M059J (cell line): ENCODE measurements around the gene RPS6KA2. TPM values are rescaled to one million over a fixed set of nuclear protein-coding genes. Genes with fewer than 3 reads are reported as not detected.

Experiments used
- DNase-seq: peaks from one replicate; pipeline ENCODE4 v3.0.0-alpha.2; 2012; ENCODE audit warnings: low read depth
- total RNA-seq: library from RNA; depleted of rRNA; stranded (reverse); fragments of >200 nt; shearing (Covaris generic); gene quantifications from 2 replicates; pipeline ENCODE4 v1.2.3, GENCODE V29; 2014

Gene RPS6KA2
- total RNA-seq, 1 experiment from 2014 or later = 1.9 TPM

DNA sequence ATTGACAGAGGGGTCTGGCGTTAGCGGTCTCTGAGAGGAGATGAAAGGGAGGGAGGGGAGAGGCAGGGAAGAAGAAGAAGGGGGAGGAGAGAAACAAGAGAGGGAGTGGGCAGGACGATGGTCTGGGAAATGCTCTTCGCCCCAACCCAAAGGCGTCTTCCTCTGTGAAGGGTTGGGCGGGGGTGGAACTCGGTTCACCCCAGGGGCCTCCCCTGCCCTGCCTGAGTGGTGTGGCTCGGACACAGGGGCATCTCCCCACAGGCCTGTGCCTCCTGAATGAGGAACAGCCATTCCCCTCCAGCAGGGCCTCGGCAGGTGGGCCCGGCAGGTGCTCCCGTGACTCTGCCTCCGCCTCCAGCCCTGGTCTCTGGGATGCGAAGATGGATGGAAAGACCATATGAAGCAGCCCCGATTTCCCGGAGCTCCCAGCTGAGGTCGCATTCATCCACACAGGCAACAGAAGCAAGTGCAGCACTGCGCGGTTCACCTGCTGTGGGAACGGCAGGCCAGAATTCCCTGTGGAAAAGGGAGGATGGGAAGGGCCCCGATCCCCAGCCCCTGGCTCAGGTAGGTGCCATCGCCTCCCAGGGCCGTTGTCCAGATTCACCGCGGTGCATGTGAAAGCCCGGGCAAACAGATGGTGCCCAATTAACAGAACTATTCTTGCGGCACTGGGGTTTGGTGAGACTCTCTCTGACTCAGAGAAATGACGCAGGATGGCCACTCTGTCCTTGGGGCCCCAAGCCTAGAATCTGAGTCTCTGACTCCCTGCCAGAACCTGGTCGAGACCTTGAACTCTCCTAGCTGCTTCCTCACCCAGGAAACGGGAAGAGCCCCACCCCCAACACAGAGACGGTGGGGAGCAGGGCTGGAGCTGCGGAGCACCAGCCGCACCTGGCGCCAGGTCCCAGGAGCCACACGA, 29.4 kb upstream of the RPS6KA2 start:
- DNase-seq = peak; percentile 19

DNA sequence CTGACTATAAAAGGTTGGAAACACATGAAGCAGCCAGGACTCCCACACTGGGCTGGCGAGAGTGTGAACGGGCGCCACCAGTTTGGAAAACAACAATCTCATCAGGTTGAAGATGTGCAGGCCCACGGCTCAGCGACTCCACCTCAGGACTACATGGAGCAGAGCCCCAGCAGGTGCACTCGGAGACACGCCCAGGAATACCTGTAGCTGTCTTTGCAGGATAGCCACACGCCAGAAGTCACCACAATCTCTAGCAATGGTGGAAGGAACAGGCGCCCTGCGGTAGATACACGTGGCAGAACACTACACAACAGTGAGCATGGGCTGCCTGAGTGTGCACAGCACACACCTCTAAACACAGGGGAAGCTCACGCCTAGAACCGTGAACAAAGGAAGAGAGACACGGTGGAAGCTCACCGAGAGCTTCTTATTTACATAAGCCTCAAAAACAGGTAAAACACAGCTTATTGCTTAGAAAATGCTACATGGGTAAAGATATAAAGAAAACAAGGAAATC, 28.7 kb upstream of the RPS6KA2 start:
- DNase-seq = no peak

DNA sequence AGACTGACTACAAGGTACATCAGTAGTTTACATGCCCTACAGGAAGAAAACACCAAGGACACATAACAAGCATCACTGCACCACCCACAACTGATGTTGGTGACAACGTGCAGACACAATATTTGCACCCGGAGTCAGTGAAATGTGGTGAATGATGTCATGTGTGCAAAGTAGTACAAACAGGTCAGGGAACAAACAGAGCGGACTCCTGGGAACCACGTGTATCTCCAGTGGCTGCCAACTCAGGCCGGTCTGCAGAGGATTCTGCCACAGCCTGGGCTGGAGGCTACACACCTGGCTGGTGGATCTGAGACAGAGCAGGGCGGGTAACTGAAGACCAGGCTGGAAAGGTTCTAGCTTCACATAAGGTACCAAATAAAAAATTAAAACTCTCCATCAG, 28.2 kb upstream of the RPS6KA2 start:
- no peak for DNase-seq

DNA sequence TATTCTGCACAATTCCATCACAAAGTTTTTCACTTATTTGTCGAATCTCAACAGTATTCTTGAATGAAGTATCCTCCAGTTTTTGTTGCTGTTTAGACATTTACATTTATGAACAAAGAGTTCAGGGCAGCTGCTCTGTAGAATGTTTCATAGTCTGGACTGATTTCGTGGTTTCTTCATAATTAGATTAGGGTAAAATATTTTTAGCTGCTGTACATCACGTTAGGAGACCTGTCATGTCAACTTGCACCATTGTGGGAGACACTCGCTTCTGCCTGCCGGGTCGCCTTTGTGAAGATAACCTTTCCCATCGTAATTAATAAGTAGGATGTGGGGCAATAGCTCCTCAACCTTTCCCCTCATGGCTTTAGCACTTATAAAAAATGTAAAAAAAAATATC, 27.5 kb upstream of the RPS6KA2 start:
- DNase-seq = no peak

DNA sequence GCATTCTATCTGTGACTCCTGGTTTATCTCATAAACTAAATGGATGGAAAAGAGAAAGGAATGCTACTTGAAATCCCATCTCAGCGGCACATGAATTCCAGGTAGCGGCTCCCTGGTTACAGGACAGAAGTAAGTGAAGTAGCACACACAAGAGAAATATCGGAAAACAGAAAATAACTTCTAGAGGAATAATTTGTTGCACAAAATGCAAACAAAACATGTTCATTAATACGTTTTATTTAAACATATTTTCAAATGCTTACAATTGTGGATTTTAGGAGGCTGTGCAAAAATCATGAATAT, 26.5 kb upstream of the RPS6KA2 start:
- no peak for DNase-seq

DNA sequence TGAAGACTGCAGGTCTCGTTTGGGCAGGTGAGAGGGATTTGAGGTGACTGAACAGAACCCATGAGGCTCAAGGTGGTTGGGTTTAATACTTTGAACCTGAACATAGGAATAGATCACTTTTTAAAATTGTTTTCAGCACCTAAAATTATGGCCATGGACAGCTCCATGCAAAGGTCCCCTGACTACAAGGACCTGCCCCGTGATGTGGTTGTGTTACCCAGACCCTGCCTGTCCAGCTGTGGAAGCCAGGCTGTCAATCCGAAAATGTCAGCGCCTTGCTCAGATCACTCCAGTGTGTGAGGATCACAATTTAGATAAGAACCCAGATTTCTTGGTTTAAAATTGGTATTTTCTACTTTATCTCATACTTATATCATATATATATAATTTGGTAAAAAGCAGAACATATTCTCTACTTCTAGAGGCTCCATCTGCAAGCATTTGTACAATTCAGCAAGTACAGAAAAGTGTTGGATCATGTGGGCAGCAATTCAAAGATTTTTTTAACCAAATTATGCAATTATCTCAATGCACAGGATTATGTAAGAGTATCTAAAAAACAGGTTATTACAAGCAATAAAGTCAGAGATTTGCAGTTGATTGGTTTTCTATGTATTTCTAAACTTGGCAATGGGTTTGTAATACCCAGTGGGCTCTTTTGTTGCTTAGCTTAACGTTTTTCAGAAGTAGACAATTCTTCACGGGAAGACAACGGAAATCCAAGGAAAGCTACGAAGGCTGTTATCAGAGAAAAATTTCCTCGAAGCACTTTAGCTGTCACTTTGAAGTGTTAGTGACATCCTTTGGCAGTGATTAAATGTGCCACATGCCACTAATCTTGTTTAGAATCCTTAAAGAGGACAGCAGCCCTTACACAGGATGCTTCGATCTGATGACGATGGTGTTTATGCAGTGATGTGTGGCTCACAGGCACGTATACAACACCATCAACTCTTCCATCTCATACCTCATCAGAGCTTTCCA, 24.1 kb upstream of the RPS6KA2 start:
- DNase-seq = no peak

DNA sequence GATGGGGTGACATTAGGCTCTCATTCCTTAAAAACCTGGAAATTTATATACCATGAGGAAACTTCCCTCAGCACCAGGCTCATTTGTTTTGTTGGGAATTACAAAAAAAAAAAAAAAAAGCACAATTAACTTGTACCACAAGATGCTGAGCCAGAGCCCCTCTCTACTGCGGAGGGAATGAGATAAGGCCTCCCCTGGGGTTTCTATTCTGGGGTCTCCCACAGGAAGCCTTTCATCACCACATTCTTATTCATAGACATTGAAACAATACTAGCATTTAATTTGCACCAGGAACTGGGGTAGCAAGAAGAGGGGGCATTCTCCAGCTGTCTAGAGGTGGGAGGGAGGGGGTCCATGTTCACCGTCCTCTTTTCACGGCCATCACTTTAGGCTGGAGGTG, 23.0 kb upstream of the RPS6KA2 start:
- DNase-seq = no peak

DNA sequence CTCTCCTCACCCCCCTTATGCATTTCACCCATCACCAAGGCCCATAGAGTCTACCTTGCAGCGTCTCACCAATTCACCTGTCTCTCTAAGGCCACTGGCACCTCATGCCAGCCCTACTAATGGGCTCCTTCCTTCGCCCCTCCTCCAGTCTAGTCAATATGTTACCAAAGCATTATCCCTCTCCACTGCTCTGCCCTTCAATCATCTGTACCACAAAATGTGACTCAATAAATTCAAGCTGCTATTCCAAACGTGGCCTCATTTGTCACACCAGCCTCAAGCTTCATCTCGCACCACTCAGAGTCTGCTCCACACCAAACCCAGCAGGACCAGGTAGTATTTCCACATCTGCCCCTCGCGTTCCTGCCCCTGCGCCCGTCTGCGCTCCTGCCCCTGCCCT, 21.8 kb upstream of the RPS6KA2 start:
- no peak for DNase-seq

DNA sequence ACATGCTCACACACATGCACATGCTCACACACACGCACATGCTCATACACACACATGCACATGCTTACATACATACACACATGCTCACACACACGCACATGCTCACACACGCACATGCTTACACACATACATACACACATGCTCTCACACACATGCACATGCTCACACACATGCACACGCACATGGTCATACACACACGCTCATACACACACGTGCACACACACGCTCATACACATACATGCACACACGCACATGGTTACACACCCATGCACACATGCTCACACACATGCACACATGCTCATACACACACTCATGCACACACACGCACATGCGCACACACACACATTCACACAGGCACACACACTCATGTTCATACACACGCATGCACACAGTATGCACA, 20.8 kb upstream of the RPS6KA2 start:
- DNase-seq = no peak

DNA sequence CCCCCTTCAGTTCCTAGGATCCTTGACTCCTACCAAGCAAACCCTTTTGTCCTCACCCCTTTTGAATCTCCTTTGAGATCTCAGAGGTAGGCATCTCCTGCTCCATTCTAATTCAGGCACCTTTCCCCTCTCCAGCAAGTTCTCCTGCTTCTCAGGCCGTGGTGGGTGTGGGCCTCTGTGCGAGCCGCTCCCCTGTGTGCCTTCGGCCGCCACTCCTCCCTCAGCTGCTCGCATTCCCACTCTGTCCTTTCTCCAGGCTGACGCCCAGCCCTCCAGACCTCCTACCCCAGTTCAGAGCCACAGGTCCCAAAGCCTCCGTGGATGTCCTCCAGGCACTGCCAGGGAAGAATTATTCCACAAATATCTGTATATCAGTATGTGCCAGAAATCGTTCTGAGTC, 19.7 kb upstream of the RPS6KA2 start:
- DNase-seq = no peak

DNA sequence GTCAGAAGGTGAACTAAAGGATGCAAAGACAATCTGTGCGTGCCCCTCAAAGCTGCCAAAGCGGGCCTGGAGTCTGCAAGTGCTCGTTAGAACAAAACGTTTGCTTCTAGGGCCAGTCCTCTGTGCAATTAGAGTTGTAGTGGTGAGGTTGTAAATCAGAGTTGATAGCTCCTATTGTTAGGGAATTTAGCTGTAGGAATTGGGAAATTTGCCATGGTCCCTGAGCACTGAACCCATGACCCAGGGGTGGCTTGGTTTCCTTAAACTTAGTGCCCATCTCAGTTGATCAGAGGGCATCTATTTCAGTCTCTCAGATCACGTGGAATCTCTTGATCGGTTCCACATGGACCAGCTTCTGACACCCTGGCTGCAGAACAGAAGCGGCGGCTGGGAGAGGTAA, 18.8 kb upstream of the RPS6KA2 start:
- no peak for DNase-seq

DNA sequence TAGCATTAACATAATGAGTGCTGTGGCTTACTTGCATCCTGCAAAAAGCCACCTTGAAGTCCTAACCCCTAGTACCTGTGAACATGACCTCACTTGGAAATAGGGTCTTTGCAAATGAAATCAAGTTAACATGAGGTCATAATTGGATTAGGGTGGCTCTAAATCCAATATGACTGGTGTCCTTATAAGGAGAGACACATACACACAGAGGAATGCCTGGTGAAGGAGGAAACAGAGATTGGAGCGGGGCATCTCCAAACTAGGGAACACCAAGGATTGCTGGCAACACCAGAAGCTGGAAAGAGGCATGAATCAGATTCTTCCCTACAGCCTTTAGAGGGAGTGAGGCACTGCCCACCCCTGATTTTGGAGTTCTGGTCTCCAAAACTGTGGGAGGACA, 17.6 kb upstream of the RPS6KA2 start:
- DNase-seq = no peak

DNA sequence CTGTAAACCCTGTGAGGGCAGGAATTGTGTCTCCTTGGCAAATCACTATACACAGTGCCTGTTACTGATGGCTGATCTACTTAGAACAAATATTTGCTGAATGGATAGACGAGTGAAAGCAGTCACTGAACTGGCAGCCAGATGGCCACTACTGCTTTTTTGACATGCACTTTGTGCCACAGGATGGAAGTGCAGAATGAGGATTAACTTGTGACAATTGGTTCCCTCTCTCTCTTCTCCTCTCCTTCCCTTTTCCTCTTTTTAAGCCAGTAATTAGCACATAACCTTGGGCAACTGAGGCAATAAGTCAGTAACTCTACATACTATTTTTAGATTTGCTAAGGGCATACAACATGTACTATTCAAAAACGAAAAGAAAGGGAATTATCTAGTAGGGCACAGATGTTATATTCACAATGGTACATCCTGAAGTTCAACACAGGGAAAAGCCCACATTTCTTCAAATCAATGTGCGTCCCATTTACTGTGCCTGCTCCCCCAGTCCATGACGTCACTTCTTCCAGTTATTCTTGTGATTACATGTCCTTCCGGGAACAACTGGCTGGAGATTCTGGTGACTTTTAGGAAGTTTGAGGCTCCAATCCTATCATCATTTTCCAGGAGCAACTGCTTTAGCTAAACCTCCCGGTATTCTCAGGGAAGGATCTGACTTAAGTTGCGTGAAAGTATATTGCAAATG, 17.0 kb upstream of the RPS6KA2 start:
- no peak for DNase-seq

DNA sequence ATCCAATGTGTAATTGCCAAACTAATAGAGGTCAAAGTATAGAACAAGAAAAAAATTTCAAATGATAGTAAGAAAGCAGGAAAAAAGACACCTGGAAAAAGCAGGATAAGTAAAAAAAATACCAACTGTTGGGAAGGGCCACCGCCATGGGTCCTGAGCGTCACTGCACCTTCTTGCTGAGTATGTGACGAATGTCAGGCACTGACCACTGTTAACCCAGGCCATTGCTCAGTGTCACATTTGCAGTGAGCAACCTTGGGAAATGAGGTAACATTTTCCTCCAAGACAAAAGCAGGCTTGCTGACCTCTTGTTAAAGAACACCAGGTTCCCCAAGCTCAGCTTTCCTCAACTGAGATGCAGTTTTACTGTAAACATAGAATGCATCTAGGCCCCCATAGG, 15.6 kb upstream of the RPS6KA2 start:
- no peak for DNase-seq

DNA sequence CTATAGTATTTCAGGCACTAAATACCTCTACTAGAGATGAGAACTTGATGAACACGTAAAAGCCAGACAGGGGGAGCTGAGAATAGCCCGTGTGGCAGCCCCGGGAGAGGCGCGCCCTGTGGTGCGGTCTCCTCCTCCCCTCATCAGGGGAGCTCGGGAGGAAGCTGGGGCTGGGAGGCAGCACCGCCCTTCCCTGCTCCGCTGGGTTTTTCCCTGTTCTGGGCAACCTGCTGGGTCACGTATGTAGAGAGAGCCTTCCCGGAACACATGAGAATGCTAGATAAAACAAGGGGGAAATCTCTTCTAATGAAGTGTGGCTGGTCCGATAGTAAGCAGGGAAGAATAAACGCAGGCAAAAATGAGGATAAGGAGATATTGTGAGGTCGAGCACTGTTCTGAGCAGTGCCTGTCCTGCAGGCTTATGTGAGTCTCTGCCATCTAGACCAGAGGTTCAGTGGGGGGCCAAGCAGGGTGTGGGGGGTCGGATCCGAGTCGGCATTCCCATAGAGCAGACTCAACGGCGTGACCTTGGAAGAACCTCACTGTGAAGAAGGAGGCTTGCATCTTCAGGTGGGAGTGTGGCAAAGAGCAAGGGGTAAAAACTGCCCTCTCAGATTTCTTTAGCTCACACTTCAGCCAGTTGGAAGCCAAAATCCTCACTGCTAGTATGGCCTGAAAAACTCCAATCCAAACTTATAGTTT, 13.4 kb upstream of the RPS6KA2 start:
- DNase-seq = no peak

DNA sequence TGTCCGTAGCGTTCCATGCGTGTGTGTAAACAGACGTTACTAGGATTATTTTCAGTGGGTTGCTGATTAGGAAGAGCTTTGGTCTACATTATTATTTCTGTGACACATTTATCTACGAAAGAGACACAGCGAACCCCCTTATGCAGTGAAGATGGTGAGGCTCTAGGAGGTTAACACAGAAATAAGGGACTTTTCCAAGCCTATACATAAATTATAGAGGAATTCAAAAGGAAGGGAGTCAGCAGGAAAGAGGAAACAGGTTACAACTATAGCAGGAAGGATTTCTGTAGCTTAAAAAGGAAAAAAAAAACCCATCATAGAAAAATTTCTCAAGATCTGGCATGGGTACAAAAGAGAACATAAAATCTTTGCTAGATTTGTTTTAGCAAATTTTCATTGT, 12.9 kb upstream of the RPS6KA2 start:
- no peak for DNase-seq

DNA sequence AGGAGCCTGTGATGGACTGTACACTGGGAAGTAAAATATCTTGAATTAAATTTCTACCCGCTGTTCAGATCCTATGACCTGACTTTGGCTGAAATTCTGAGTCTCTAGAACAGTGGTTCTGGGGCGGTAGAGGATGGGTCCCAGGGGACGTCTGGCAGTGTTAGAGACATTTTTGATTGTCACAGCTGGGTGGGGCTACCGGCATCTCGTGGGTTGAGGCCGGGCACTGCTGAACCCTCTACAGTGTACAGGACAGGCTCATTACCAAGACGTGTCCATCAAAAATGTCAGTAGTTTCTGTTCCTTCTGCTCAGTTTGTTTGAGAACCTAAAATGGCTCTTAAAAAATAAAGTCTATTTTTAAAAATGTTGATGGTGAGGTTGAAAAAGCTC, 11.5 kb upstream of the RPS6KA2 start:
- DNase-seq = no peak

DNA sequence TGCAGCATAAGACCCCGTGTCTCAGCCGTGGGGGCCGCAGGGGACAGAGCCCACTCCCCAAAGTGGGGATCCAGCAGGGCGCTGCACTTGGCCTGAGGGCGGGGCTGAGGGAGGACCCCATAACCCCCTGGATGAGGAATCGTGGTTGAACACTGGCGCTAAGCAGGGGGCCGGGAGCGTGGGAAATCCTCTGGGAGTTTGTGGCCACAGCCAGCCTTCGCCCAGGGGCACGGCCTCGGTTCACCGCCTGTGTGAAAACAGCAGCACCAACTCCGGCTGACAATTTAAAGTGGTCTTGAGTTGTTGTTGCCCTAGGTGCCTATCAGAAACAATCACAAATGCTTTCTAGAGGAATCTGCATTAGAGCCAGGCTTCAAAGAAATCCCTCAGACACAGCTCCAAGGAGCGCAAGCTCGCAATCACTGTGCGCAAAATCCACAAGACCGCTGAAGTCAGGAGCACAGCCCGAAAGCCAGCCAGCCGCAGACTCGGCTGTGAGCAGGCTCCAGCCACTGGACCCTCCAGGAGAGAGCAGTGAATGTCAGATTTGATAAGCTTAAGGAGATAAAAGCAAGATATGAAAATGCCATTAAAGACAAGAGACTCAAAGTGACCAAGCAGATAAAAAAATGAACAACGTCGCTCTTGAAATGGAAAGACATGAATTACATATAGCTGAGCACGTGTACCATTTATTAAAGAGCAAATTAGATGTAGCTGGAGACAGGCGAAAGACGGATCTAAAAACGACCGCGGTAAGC, 10.9 kb upstream of the RPS6KA2 start:
- no peak for DNase-seq

DNA sequence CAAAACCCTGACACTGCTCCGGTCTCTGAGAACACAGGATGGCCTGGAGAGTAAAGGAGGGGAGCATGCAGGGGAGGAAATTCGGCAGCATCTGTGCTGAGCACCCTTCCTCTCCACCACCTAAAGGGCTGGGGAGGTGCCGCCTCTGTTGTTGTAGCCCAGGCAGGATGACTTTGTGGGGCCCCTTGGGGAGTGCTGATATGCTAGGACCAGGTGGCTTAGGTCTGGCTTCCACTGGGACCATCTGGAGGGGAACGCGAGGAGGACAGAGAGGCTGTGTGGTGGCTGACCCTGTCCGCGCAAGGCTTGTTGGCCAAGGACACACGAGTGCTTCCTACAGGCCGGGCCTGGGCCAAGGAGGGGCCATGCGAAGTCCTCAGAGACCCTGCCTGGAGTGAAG, 9.9 kb upstream of the RPS6KA2 start:
- no peak for DNase-seq

DNA sequence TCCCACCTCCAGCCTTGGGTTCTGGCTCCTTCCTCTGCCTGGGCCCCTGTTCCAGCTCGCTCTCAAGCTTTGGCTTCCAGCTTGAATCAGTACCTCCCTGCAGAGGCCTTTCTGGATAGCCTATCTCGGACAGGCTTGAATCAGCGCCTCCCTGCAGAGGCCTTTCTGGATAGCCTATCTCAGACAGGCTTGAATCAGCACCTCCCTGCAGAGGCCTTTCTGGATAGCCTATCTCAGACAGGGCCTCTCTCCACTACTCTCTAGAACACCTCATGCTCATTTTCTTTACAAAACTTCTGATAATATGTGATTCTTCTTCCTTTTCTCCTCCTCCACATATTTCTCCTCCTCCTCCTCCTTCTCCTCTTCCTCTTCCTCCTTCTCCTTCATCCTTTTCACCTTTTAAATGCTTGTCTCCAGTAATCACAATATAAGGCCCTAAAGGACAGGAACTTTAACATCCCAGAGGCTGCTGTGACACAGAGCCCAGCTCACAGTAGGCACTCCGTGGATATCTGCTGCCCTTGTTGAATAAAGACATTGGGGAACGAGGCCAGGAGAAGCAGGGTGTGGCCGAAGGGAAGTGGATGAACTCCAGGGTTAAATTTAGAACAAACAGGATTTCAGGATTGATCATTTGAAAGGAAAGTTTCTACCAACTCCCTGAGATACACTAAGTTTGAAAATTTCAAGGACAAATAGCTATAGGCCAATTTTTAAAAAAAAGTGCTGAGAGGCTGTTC, 9.3 kb upstream of the RPS6KA2 start:
- DNase-seq = no peak
